22Rv1 (cell line): ENCODE measurements around the gene LRRC38.

Source experiments
- H3K27ac ChIP-seq: fragments of 450-650 bp; 2 replicates; pipeline ENCODE4 v1.5.1; 2017
- ZFX ChIP-seq: fragments of 450-650 bp; IDR thresholded peaks from 2 replicates; pipeline ENCODE4 v1.6.1; 2017; ENCODE audit warnings: antibody characterized with exemption, borderline replicate concordance
- TF ChIP-seq, protein P1 (sequence below): fragments of 450-650 bp; IDR thresholded peaks from 2 replicates; pipeline ENCODE4 v1.5.1; 2017; ENCODE audit warnings: mild to moderate bottlenecking

LRRC38 gene

DNA sequence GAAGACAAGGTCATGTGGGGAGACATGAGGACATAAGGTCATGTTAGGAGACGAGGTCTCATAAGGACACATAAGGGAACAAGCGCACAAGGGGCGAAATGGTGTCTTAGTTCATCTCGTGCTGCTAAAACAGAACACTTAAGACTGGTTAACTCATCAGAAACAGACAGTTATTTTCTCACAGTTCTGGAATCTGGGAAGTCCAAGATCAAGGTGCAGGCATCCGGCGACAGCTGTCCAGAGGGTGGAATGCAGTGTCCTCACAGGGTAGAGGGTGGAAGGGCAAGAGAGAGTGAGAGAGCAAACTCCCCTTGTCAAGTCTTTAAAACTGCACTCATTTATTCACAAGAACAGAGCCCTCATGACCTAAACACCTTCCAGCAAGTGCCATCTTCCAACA lies 35.2 kb upstream of the LRRC38 start:
- no peak overlapping the region for H3K27ac ChIP-seq
- TF ChIP-seq ZFX, result no peak
- TF ChIP-seq, protein P1, sequence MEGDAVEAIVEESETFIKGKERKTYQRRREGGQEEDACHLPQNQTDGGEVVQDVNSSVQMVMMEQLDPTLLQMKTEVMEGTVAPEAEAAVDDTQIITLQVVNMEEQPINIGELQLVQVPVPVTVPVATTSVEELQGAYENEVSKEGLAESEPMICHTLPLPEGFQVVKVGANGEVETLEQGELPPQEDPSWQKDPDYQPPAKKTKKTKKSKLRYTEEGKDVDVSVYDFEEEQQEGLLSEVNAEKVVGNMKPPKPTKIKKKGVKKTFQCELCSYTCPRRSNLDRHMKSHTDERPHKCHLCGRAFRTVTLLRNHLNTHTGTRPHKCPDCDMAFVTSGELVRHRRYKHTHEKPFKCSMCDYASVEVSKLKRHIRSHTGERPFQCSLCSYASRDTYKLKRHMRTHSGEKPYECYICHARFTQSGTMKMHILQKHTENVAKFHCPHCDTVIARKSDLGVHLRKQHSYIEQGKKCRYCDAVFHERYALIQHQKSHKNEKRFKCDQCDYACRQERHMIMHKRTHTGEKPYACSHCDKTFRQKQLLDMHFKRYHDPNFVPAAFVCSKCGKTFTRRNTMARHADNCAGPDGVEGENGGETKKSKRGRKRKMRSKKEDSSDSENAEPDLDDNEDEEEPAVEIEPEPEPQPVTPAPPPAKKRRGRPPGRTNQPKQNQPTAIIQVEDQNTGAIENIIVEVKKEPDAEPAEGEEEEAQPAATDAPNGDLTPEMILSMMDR, result no peak

DNA sequence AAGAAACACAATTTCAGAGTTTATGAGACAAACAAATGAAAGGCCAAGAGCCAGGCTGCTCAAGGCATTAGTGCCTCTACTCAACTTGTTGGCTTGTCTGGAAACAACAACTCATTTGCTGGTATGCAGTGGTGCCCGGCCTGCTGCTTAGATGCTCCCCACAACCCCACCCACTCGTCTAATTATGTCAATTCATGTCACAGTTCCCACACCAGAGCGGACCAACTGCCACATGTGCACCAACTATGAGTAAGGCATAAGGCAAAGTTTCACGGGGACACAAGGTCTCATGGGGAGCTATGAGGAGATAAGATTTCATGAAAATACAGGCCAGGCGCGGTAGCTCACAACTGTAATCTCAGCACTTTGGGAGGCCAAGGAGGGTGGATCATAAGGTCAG lies 34.5 kb upstream of the LRRC38 start:
- H3K27ac ChIP-seq, result no peak overlapping the region
- TF ChIP-seq, protein P1, result no peak
- no peak for TF ChIP-seq ZFX

DNA sequence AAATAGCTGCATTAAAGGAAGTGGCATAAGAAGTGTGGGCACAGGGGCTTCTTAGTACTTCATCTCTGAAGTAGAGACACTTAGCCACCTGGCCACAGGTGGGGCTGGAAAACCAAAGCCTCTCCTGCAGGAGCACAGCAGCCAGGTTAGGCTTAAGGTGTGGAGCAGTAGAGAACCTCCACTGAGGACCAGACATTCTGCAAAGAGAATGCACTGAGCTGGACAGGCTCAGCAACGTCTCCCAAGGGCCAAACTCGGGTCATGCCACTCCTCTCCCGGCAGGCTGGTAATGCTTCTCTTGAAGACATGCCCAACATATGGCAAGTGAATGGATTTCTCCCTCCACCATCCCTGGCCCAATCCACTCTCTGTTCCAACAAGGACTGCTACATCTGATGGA lies 33.0 kb upstream of the LRRC38 start:
- H3K27ac ChIP-seq, result no peak overlapping the region
- TF ChIP-seq, protein P1, result no peak
- no peak for TF ChIP-seq ZFX

DNA sequence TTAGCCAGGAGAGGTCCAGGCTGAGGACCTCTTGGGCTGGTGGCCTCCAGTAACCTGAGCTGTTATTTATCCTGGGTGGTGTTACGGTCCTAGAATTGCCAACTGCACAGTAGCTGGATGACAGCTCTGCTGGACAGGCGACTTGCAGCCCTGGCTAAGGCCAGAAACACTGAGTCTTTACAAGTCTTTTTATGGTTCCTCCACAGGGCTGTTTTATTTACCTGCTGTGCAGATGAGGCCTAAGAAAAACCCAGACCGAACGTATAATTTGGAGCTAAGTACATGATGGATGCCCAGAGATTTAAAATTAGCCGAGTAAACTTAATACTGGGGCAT lies 30.4 kb upstream of the LRRC38 start:
- H3K27ac ChIP-seq, result no peak overlapping the region
- TF ChIP-seq, protein P1, result peak; percentile 33; the same call in 1 of the 2 replicates
- no peak for TF ChIP-seq ZFX

DNA sequence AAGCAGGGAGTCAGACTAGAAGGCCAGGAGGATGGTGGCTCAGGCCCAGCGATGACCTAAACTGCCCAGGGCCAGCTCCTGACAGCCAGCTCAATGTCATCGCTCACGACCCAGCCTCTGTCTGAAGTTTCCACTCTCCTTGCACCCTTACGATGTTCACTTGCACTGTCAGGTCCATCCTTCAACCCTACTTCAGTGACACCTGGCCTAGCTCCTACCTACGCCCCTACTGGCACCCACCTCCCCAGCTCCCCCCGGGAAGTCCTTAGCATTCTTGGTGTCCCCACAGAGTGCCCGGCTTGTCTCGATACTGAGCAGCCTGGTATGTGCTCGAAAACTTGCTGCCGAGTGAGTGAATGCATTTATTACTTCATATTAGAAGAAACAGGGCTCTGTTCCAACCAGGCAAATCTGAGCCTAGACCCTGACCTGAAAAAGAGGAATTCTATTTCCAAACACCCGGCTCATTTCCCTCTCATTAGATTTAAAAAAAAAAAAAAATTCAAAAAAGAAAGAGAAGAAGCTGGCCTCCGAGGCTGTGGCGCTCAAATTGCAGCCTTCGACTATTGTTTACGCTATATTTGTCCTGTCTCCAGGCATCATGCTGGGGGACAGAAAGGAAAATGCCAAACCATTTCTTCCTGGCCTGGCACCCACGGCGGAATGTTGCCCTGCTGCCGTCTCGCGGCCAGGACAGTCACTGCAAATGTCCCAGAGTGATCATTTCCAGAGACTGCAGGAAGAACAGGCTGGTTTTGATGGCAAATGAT lies 29.8 kb upstream of the LRRC38 start:
- TF ChIP-seq, protein P1, result peak; percentile 71
- no peak for TF ChIP-seq ZFX
- no peak overlapping the region for H3K27ac ChIP-seq

DNA sequence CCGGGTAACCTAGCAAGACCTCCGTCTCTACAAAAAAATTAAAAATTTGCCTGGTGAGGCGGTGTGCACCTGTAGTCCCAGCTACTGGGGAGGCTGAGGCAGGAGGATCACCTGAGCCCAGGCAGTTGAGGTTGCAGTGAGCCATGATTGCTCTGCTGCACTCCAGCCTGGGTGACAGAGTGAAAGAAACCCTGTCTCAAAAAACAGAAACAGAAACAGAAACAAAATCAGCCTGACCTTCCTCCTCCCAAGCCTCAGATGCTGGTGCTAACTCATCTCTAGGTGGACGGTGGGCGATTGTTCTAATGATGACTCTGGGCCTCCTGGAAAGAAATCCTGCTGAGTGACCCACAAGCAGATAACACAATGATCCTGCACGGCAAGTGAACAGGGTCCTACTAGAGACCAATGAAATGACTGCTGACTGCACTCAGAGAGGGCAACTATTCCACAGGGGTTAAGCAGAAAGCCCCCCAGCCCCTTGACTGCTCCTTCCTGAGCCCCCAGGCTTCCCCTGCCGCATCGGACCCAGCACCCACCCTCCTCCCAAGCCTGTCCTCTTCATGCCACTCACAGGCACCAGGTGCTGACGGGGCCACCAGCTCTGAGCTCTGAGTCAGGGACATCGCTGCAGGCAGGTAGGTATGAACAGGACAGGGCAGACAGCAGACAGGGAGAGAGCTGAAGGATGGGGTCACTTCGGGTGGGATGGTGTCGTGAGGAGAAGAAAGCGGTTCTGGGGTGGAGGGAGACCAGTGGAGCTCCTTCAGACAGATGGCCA lies 27.8 kb upstream of the LRRC38 start:
- H3K27ac ChIP-seq, result no peak overlapping the region
- TF ChIP-seq, protein P1, result no peak
- no peak for TF ChIP-seq ZFX

DNA sequence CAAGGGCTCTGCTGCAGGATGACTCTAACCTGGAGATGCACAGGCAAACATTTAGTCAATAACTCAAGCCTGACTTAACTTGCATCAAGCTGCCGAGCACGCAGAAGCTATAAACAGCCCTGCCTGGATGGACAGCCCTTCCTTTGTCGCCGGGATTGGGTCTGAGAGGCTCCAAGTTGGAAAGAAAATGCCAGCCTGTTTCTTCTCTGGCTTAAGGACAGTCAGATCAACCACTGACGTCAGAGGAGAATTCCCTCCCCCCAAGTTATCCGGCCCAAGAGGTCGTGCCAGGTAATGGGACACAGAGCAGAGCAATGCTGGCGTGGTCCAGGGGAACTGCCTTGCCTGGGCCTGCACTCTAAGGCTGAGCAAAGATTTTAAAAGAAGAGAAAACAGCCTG lies 27.1 kb upstream of the LRRC38 start:
- H3K27ac ChIP-seq, result no peak overlapping the region
- no peak for TF ChIP-seq ZFX
- TF ChIP-seq, protein P1, result no peak
